COLO829 (cell line): ENCODE measurements around the gene RTN4IP1.

Experiments used
- DNase-seq: peaks from one replicate; pipeline ENCODE4 v3.0.0; 2012; ENCODE audit warnings: low spot score

The RTN4IP1 gene

DNA sequence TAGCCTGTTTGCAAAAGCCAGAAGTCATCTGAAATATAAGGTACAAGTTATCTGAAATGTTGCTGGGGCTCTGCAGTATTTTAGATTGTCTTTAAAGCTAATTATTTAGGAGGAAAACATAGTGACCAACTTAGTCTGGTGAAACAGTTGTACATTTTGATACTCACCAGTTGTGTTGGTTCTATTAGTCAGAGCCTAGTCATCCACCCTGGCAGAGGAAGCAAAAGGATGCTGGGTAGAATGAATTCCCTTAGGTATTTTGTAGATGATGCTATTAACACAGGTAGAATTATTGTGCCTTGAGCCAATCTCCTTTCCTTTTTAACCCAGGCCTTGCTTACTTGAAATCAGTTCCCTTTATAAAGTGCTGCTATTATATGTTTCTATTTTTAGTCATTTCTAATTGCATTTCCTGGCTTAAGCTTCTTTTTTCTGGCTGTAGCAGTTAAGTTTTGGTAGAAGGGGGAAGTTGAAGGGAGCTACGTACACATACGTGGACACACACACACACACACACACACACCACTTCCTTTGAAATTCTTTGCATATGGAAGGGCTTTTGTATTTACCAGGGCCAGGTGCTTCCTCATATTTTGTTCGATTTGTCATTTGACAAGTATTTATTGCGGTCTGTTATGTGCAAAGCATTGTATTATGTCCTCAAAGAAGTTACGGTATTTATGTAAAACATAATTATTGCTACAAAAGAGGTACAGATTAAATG lies 82.4 kb downstream of the RTN4IP1 start:
- peak; percentile 52 for DNase-seq

GRCh38 chr6:106546261-106546690 lies 83.0 kb downstream of the RTN4IP1 start:
- DNase-seq: no peak

- no peak for DNase-seq
Measured at GRCh38 chr6:106540907-106541306, 88.4 kb downstream of the RTN4IP1 start.

DNA sequence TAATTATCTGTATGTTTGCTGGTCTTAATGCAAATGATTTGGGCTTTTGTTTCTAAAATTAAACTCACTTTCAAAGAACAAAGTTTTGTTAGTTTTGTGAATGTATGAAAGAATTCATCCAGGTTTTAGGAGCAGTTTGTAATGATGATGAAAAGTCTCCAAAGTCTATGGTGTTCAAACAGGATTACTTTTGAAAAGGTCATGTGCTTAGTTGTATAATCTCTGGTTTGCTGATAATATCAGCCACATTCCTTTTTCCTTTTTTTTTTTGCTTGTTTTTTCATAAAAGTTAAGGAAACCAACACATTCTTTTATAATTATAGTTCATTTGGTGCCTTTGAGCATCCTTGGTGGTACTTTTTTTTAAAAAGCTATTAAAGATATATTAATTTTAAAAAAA lies 88.9 kb downstream of the RTN4IP1 start:
- no peak for DNase-seq

DNA sequence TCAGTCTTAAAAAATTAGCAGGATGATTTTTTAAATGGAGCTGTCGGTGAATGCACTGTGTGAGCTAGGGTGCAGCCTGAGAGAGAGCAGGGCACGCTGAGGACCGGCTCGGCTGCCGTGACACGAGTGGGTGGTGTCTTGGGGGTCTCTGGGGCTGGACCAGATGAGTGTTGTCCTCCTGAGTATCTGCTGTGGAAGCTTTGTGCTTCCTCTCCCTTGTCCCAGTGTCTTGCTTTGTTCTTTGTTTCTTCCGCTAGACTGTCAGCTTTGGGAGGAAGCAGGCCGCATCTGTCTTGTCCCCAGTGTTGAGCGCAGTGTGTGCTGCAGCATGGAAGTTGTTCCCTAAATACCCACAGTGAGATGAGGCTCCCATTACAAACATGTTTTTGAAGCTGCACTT lies 89.4 kb downstream of the RTN4IP1 start:
- DNase-seq: no peak

- no peak for DNase-seq
Measured at GRCh38 chr6:106538145-106538544, 91.2 kb downstream of the RTN4IP1 start.

DNA sequence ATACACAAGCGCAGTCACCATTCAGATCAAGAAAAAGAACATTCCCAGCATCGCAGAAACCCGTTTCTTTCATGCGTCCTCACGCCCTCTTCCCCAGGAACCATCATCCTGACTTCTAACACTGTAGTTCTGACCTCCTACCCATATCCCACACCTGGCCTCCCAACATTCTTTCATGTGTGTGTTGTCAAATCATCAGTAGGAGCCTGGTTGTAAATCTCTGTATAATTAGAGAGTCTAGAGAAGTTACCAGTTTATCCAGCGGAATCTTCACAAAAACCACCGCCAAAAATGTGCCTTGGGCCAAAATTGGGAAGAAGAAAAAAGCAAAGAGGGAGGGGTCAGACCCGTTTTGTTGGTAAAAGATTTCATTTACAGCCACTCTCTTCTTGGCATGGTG lies 91.6 kb downstream of the RTN4IP1 start:
- DNase-seq: no peak

- DNase-seq: no peak
Measured at GRCh38 chr6:106536851-106537250, 92.4 kb downstream of the RTN4IP1 start.

DNA sequence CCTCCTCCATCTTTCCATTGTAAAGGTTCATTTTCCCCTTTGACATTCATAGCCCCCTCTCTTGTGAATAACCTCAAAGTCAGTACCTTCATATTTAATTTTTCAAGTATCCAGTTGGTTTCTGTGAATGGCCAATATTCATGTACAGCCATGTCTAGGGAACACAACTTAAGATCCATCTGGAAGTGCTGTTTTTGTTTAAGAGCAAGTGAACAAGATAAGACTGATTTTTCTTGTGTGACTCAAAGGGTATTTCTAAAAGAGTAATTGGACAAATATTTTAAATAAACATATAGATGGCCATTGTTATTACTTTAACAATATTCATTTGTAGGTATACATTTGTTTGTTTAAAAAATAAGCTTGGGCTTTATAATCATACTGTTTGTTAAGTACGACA lies 92.9 kb downstream of the RTN4IP1 start:
- no peak for DNase-seq

- no peak for DNase-seq
Measured at GRCh38 chr6:106535012-106535411, 94.3 kb downstream of the RTN4IP1 start.

- DNase-seq: no peak
Measured at GRCh38 chr6:106534564-106534982, 94.7 kb downstream of the RTN4IP1 start.

DNA sequence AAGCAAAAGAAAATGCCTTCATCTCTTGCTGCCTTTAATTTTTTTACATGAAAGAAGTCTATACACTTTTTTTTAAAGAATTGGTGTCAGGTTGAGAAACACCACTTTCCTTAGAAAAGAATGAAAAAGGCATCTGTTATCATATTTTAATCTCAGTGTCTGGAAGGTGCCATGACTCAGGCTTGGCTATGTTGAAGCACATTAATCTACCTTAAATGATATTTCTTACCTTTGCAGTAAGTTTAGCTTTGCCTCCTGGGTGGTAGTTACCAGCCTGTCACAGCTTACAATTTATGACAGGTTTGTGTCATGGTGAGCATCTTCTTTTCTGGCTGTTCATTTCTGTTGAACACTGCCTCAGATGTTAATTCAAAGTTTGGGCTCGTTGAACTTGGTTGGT lies 95.3 kb downstream of the RTN4IP1 start:
- no peak for DNase-seq

- DNase-seq: no peak
Measured at GRCh38 chr6:106533054-106533453, 96.2 kb downstream of the RTN4IP1 start.

DNA sequence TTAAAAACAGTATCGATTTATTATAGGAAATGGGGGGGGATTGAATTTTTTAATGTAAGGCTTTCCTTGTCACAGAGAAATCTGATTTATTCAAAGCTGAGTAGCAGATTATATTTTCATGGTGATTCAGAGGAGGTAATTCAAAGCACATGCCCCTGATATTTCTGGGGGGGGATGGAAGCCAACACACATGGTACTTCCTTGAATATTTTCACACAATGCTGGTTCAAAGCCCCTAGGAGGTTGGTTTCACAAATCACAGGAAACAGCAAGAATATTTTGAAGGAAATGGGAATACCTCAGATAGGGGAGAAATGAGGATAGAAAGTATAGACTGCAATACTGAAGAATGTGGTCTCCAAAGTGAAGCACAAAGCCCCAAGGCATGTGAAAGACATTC lies 98.8 kb downstream of the RTN4IP1 start:
- DNase-seq: no peak

GRCh38 chr6:106530026-106530425 lies 99.3 kb downstream of the RTN4IP1 start:
- no peak for DNase-seq

- no peak for DNase-seq
Measured at GRCh38 chr6:106529438-106529837, 99.9 kb downstream of the RTN4IP1 start.

DNA sequence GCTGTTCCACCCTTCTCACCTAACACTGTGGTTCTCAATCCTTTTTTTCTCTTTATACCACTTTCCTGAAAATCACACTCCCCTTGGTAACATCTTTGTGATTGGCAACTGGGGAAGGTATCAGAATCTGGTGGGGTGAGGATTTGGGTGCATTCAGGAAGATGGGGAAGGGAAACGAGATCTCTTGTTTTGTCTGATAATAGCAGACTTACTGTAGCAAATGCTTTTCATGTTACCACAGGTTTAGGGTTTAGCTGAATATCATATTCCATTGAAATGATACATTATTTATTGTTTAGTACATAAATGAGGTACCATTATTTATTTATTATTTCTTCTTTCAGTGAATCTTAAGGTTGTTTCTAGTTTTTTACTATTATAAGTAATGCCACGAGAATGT lies 100.8 kb downstream of the RTN4IP1 start:
- DNase-seq: no peak

DNA sequence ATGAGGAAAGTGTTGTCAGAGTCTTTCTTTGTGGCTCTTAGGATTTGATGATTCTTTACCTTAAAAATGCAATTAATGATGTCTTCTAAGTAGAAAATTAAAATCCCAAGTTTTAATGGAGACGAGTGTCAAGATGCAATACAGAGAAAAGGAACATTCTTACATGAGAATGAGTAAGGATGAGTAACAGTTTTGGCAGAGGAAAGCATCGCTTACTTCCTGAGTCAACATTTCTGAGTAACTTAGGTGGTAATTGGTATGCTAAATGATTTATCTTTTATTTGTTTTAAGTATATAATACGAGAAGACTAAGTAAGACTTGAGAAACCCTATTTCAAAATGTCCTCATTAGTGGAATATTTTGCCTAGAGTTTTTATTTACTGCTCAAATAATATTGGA lies 101.3 kb downstream of the RTN4IP1 start:
- DNase-seq: peak; percentile 66

DNA sequence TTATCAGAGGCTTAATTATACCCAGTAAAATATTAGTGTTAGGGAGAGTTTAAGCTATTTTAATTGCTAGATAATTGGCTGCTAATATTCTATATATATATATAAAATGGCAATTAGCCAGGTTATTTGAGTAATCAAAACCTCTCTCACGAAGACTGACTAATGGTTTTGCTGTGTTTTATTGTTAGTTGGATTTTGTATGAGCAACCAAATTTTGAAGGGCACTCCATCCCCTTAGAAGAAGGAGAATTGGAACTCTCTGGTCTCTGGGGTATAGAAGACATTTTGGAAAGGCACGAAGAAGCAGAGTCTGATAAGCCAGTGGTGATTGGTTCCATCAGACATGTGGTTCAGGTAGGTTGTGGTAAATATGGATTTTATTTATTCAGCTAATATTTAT lies 102.2 kb downstream of the RTN4IP1 start:
- DNase-seq: no peak

DNA sequence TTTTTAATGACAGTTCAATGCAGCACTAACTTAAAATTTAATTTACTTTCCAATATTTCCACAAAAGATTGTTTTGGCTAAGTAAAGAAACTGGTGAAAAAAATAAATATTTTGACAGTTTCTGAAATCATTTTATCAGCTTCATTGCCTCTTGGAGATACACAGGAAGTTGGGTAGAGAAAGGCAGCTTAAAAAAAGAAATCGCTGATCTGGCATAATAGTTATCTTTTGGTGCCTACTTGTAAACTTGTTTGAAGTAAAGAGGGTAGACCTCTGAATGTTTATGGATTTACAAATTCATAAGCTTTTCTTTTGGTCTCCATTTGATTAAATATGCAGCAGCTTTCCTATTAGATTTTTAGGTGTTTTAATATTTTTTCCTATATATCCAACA lies 103.4 kb downstream of the RTN4IP1 start:
- DNase-seq: no peak

- no peak for DNase-seq
Measured at GRCh38 chr6:106525107-106525881, 104.0 kb downstream of the RTN4IP1 start.

DNA sequence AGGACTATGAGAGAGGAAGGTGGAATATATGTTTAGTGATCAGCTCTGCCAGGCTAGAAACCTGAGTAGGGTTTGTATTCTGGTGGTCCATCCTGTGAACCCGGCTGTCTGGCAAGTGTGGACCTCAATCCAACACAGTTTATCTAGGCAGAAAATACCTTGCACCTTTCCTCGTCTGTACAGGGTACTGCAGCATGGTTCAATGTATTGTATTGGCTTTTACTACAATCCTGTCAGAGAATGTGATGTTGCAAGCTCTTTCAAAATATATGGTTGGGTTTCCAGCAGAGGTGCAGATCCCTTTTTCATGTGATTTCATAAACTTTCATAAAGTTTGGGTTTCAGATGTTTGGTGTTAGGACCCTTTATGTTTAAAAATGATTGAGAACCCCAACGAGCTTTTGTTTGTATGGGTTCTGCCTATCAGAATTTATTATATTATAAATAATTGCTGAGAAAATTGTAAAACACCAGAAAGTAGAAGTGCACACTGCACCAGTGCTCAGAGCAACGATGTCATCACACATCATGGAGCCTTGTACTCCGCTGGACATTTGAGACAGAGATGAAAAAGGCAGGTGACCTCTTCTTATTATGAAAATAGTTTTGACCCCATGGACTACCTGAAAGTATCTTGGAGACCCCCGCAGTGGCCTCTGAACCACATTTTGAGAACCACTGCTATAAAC lies 106.6 kb downstream of the RTN4IP1 start:
- no peak for DNase-seq
